Measurements from ENCODE around the gene DENND4C.

The DENND4C gene

DNA sequence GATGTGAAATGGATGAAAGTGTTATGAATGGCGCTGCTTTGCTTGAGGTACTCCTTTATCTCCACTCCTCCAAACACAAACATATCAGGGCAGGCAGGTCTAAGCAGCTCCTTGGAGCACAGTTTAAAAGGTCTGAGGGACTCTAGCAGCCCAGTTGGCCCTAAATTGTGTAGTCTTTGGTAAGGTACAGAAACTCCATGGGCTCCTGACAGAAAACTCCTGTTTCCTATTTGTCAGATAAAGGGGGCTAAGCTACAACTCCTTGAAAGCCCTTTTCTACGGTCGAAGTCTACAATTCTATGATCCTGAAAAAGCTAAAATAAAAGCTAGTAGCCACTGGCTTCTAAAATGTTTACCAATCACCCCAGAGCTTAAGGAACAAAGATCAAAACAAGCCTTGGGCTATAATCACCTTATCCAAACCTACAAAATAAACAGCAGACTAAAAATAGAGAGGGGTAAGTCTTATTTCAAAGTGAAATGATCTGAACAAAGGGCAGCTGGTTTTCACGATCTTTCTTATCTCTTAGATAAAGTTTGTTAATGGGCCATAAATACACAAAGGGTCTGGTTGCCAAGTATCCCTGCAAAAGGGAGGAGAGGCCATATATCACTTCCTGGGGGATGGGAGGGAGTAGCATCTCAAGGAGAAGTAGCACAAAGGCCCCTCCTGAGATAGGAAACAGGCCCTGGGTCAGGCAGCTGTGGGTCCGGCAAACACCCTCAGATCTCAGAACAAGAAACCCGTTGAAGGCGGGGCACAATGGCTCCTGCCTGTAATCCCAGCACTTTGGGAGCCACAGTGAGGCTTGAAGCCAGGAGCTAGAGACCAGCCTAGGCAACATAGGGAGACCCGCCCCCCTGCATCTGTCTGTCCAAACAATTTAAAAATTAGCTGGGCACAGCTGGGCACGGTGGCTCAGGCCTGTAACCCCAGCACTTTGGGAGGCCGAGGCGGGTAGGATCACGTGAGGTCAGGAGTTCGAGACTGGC is 28.3 kb upstream of the DENND4C start:
- DNase-seq = no peak
- H3K36me3 Mint-ChIP-seq = no peaks in the 10 kb centered on the region
- no peak overlapping the region for H3K4me3 Mint-ChIP-seq
- no peaks in the 10 kb centered on the region for H3K9me3 Mint-ChIP-seq
- CTCF ChIA-PET = interaction anchor here (1.6 kb wide), 1 partner anchor 22 kb away, joined by 3 read pairs; no protein-coding TSS in a partner anchor
- peaks cover 8% of the 10 kb centered on the region for H3K27me3 Mint-ChIP-seq
- peaks cover 5% of the 10 kb centered on the region for H3K4me1 Mint-ChIP-seq
- no peak overlapping the region for H3K27ac Mint-ChIP-seq

- Mint-ChIP-seq H3K36me3 (no peaks in the 10 kb centered on the region), H3K4me3 (no peak overlapping the region), H3K27me3 (peaks cover 8% of the 10 kb centered on the region), H3K27ac (no peak overlapping the region), H3K9me3 (no peaks in the 10 kb centered on the region), H3K4me1 (peaks cover 5% of the 10 kb centered on the region)
- CTCF ChIA-PET = no interaction called here
- no peak for DNase-seq
Observed at GRCh38 chr9:19203058-19203457, 27.4 kb upstream of the DENND4C start.

- no peak overlapping the region for H3K4me3 Mint-ChIP-seq
- CTCF ChIA-PET = interaction anchor here (0.6 kb wide), 1 partner anchor 39 kb away, joined by 3 read pairs; no protein-coding TSS in a partner anchor
- H3K4me1 Mint-ChIP-seq = no peaks in the 10 kb centered on the region
- H3K27me3 Mint-ChIP-seq = peaks cover 12% of the 10 kb centered on the region
- H3K27ac Mint-ChIP-seq = no peak overlapping the region
- H3K9me3 Mint-ChIP-seq = no peaks in the 10 kb centered on the region
- H3K36me3 Mint-ChIP-seq = no peaks in the 10 kb centered on the region
- no peak for DNase-seq
Observed at GRCh38 chr9:19208653-19209052, 21.8 kb upstream of the DENND4C start.

DNA sequence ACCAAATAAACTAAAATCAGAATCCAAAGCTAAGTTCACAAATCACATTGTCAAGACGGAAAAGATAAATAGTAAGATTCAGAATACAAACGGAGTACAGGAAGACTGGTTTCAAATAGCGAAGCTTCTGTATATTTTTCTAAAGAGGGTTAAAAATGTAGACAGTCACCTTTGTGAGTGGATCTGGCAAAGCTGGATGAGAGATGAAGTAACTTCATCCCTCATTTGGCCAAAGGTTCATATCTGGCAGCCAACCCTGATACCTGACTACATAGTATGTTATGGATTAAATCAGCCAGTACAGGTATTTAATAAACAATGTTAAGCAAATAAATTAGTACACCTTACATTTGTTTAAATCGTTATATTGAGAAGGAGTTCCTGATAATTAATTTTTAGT is 21.3 kb upstream of the DENND4C start:
- Mint-ChIP-seq H3K36me3 (no peaks in the 10 kb centered on the region), H3K4me3 (no peak overlapping the region), H3K27me3 (peaks cover 12% of the 10 kb centered on the region), H3K4me1 (no peaks in the 10 kb centered on the region), H3K9me3 (no peaks in the 10 kb centered on the region), H3K27ac (no peak overlapping the region)
- DNase-seq = no peak
- CTCF ChIA-PET = interaction anchor here (0.6 kb wide), 1 partner anchor 39 kb away, joined by 3 read pairs; no protein-coding TSS in a partner anchor

- Mint-ChIP-seq H3K27me3 (peaks cover 12% of the 10 kb centered on the region), H3K4me3 (no peak overlapping the region), H3K36me3 (no peaks in the 10 kb centered on the region), H3K9me3 (no peaks in the 10 kb centered on the region), H3K4me1 (no peaks in the 10 kb centered on the region), H3K27ac (no peak overlapping the region)
- CTCF ChIA-PET = no interaction called here
- no peak for DNase-seq
Observed at GRCh38 chr9:19213823-19214222, 16.7 kb upstream of the DENND4C start.

- no peak for DNase-seq
- peaks cover 12% of the 10 kb centered on the region for H3K27me3 Mint-ChIP-seq
- H3K9me3 Mint-ChIP-seq = peaks cover 2% of the 10 kb centered on the region
- CTCF ChIA-PET = interaction anchor here (1.4 kb wide), 1 partner anchor 188 kb away, joined by 4 read pairs; no protein-coding TSS in a partner anchor
- H3K36me3 Mint-ChIP-seq = no peaks in the 10 kb centered on the region
- no peak overlapping the region for H3K27ac Mint-ChIP-seq
- no peak overlapping the region for H3K4me3 Mint-ChIP-seq
- H3K4me1 Mint-ChIP-seq = no peaks in the 10 kb centered on the region
Observed at GRCh38 chr9:19216466-19216865, 14.0 kb upstream of the DENND4C start.

- DNase-seq = no peak
- no peak overlapping the region for H3K4me3 Mint-ChIP-seq
- H3K4me1 Mint-ChIP-seq = no peaks in the 10 kb centered on the region
- peaks cover 13% of the 10 kb centered on the region for H3K27me3 Mint-ChIP-seq
- no peak overlapping the region for H3K27ac Mint-ChIP-seq
- CTCF ChIA-PET = interaction anchor here (0.6 kb wide), 1 partner anchor 497 kb away, joined by 4 read pairs; no protein-coding TSS in a partner anchor
- no peaks in the 10 kb centered on the region for H3K36me3 Mint-ChIP-seq
- peaks cover 2% of the 10 kb centered on the region for H3K9me3 Mint-ChIP-seq
Observed at GRCh38 chr9:19221326-19221725, 9.2 kb upstream of the DENND4C start.

- Mint-ChIP-seq H3K36me3 (no peaks in the 10 kb centered on the region), H3K4me1 (no peaks in the 10 kb centered on the region), H3K27ac (no peak overlapping the region), H3K9me3 (peaks cover 2% of the 10 kb centered on the region), H3K27me3 (peaks cover 13% of the 10 kb centered on the region), H3K4me3 (no peak overlapping the region)
- CTCF ChIA-PET = interaction anchor here (0.7 to 0.8 kb wide), 2 partner anchors 22 to 79 kb away, joined by 3 read pairs; no protein-coding TSS in a partner anchor
- DNase-seq = no peak
Observed at GRCh38 chr9:19223724-19224123, 6.8 kb upstream of the DENND4C start.

DNA sequence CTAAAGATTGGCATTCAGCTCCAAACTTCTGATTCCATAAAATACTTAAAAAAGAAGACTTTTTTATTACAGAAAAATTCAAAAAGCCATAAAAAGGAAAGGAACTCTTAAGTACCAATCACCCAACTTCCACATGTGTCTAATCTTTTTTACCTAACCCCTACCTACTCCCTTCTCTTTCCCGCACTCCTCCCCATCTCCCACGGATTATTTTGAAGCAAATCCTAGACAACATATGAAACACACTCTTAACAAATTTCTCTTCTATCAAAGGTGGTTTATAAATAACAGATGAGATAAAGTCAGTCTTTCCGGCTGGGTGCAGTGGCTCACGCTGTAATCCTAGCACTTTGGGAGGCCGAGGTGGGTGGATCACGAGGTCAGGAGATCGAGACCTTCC is 5.9 kb upstream of the DENND4C start:
- H3K36me3 Mint-ChIP-seq = no peaks in the 10 kb centered on the region
- H3K27me3 Mint-ChIP-seq = peaks cover 11% of the 10 kb centered on the region
- H3K27ac Mint-ChIP-seq = no peak overlapping the region
- H3K4me3 Mint-ChIP-seq = no peak overlapping the region
- peaks cover 3% of the 10 kb centered on the region for H3K4me1 Mint-ChIP-seq
- H3K9me3 Mint-ChIP-seq = no peaks in the 10 kb centered on the region
- CTCF ChIA-PET = interaction anchor here (0.8 kb wide), 1 partner anchor 23 kb away, joined by 3 read pairs; no protein-coding TSS in a partner anchor
- DNase-seq = no peak

DNA sequence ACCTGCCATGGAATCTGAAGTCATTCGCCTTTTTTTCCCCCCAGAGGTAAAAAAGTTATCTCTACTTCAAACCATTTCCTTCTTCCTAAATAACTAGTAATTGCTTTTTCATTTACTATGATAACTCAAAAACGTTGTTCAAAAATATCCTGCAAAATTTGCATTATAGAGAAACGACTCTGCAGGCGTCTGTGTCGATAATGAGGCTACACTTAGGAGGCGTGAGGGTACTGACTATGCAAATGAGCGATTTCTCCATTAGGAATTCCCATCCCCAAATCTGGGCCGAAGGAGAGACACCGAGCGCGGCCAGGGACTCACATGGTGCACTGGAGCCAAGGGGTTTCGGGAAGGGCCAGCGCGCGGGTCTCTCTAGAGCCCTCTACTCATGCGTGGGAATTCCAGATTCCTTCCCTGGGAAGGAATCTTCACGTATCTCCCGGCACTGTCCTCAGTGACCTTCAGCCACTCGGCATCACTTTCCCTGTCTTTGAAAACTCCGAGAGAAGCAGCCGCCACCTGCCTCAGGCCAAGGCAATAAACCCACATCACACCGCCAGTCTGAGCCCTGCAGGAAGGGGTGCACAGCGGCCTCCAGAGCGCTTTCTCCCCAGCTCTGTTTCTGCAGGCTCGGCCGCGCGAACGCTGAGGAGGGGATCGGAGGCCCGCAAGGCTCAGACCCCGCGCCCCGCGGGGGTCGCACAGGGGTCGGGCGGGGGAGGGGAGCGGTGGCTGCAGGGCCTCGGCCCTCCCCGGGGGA is 718 bp upstream of the DENND4C start:
- peak; percentile 80 for DNase-seq
- Mint-ChIP-seq H3K9me3 (no peaks in the 10 kb centered on the region), H3K27me3 (peaks cover 9% of the 10 kb centered on the region), H3K36me3 (peaks cover 2% of the 10 kb centered on the region), H3K4me1 (peaks cover 16% of the 10 kb centered on the region), H3K27ac (peak overlapping the region; percentile 83), H3K4me3 (no peak overlapping the region)
- CTCF ChIA-PET = no interaction called here

GRCh38 chr9:19231126-19231903 is 822 bp downstream of the DENND4C start:
- Mint-ChIP-seq H3K4me3 (no peak overlapping the region), H3K36me3 (peaks cover 2% of the 10 kb centered on the region), H3K27me3 (peaks cover 5% of the 10 kb centered on the region), H3K27ac (no peak overlapping the region), H3K9me3 (no peaks in the 10 kb centered on the region), H3K4me1 (peaks cover 18% of the 10 kb centered on the region)
- DNase-seq = no peak
- CTCF ChIA-PET = no interaction called here

DNA sequence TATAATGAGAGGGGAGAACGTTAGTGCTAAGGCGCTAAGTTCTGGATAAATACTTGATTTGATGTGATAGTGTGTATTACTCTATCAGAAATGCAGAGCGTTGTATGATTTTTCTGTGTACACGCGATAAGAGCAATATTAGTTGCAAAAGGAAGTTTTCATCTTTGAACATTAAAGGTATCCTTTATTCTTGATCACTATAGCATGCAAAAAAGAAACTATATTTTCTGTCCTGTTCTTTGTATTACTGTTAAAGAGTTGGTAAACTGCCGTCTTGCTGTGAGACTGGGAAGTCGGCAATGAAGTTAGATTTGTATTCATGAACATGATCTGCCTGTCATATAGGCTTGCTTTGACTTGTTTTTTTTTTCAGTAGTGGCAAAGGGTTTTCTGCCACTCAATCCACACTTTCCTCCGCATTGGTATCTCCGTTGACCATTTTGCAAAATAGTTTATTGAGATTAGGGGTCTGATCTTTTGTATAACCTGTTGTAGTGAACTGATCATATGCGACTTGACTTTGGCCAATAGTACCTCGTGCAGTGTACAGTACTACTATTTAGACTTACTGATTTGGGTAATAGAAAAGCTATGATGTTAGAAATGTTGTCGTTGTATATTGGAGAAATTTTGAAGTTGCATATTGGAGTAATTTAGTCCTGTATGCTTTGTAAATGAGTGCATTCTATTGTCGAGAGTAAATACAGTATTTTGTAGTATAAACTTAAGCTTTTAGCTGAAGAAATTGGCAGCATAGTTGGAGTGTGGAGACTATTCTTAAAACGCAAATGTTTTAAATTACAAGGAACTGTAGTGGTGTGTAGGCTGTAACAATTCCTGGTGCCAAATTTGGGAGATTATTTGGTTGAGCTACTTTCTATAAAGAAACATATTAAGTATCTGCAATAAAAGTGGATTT is 1.7 kb downstream of the DENND4C start:
- H3K9me3 Mint-ChIP-seq = no peaks in the 10 kb centered on the region
- no peak overlapping the region for H3K27ac Mint-ChIP-seq
- CTCF ChIA-PET = interaction anchor here (1.1 to 1.4 kb wide), 3 partner anchors 10 to 233 kb away, joined by 4 read pairs; no protein-coding TSS in a partner anchor
- H3K36me3 Mint-ChIP-seq = peaks cover 2% of the 10 kb centered on the region
- H3K4me3 Mint-ChIP-seq = no peak overlapping the region
- H3K27me3 Mint-ChIP-seq = peaks cover 5% of the 10 kb centered on the region
- H3K4me1 Mint-ChIP-seq = peaks cover 22% of the 10 kb centered on the region
- DNase-seq = no peak

- H3K27ac Mint-ChIP-seq = no peak overlapping the region
- CTCF ChIA-PET = interaction anchor here (1.1 to 1.4 kb wide), 3 partner anchors 9 to 232 kb away, joined by 4 read pairs; no protein-coding TSS in a partner anchor
- no peaks in the 10 kb centered on the region for H3K9me3 Mint-ChIP-seq
- H3K4me1 Mint-ChIP-seq = peaks cover 24% of the 10 kb centered on the region
- DNase-seq = no peak
- no peak overlapping the region for H3K4me3 Mint-ChIP-seq
- H3K27me3 Mint-ChIP-seq = peaks cover 5% of the 10 kb centered on the region
- peaks cover 2% of the 10 kb centered on the region for H3K36me3 Mint-ChIP-seq
Observed at GRCh38 chr9:19232823-19233194, 2.3 kb downstream of the DENND4C start.
